ENCODE data around the gene LCE2D.

LCE2D gene

DNA sequence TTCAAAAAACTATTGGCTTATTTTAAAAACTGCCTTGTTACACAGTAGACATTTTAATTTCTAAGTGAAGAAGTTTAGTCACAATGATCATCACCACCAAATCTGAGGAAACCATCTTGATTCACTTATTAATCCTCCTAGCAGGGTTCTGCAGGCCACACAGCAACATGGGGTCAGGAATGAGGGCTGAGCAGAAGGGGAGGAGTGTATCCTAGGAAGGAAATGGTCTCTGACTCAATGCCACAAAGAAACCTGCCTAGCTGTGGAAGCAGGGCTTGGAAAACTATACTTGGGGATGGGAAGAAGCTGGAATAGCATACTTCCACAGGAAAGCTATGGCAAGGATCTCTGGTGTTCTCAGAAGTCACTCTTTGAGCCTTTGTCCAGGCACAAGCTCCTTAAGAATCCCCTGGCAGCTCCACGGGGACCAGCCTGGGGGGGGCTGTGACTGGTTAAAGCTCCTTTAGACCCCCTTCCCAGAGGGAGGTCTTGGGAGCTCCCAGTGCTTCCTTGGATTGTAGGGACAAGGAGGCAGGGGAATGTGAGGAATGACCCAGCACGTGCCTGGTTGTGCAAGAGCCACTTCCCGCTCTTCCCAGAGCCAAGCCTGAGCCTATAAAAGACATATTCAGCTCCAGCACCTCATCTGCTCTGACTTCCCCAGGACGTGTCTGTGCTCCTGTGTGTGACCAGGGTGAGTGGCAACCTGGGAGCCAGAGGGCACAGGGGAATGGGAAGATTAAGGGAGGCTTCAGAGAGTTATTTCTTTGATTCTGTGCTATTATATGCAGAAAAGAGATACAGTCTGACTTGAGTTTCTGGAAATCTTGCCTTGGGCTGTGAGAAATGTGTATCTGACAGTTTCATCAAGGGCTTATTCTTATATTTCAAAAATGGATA is 34.8 kb downstream of the LCE2D start, which contains the start of gene LCE2A:
Gene LCE2A, plus strand, starts transcription at position 645 of the 900 bp plus-strand sequence. CDS start 557 bp downstream, outside the sequence.
- DNase-seq (ENCODE audit: low read depth in 3 of 3), result no peak

DNA sequence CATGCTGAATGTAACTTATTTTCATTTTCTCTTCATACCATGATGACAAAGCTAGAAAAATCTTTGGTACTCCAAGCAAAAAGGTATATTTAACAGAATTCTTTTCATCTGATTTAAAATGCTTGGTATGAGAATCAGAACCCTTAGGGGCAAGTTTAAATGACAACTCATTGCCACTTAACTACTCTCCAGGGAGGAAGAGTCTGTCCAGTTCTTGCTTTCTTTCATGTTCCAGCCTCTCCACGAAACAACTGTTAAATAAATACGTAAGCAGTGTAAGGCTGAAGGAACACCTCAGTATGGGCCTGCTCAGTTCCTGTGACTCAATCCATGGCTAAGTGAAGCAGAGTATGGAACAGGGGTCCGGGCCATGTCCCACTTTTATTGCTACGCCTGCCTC is 36.6 kb downstream of the LCE2D start:
- no peak for DNase-seq (ENCODE audit: low read depth in 3 of 3)

DNA sequence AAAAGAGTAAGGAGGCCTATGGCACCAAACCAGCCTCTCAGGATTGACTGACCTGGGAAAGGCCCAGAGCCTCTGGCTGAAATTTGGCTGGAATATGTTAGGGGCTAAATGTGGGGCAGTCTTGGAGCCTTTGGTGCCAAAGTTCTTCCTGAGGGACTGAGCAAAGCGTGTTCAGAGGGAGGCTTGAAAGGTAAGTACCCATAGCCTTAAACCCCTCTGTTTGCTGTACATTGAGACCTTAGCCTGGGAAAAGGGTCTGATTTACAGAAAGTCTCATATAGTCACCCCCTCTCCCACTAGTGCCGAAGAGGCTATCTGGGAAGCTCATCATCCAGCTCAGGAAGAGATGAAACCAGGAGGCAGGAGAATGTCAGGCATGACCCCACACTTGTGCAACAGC is 44.7 kb downstream of the LCE2D start, which contains the start of gene LCE4A:
Gene LCE4A, plus strand, starts transcription at position 301 of the 400 bp plus-strand sequence. CDS start 916 bp downstream, outside the sequence.
- no peak for DNase-seq (ENCODE audit: low read depth in 3 of 3)
